ENCODE measurements around the gene CRTC3. TPM values are rescaled to one million over a fixed set of nuclear protein-coding genes. Genes with fewer than 3 reads are reported as not detected.

Gene CRTC3
- total RNA-seq, 2 experiments from 2014 or later: 90.7 to 92.4 TPM

GRCh38 chr15:90560229-90560776 is 30.6 kb downstream of the CRTC3 start:
- CTCF ChIA-PET: interaction anchor here (0.9 to 2.0 kb wide), 3 partner anchors 13 to 59 kb away, joined by 3 to 7 read pairs (median 3); no protein-coding TSS in a partner anchor
- POLR2A ChIA-PET: interaction anchor here (0.6 to 3.2 kb wide), 7 partner anchors 13 to 38 kb away, joined by 3 to 39 read pairs (median 7); partner anchors contain the start of gene CRTC3
- no peaks in the 10 kb centered on the region for H3K27me3 ChIP-seq (ENCODE audit: control insufficient read depth in 1 of 2, insufficient read depth in 2 of 2, low read length in 2 of 2)
- no peak overlapping the region for H3K4me3 ChIP-seq (ENCODE audit: low read length)
- peaks cover 61% of the 10 kb centered on the region for H3K4me1 ChIP-seq (ENCODE audit: insufficient read depth, low read length)
- H3K27ac ChIP-seq (ENCODE audit: low read depth in 1 of 2, low read length in 2 of 2): no peak overlapping the region
- DNase-seq (no peak), ATAC-seq (ENCODE audit: poor library complexity) (no peak)
- Mint-ChIP-seq H3K27ac (peak overlapping the region; percentile 93), H3K9me3 (no peaks in the 10 kb centered on the region), H3K36me3 (ENCODE audit: low read depth) (peaks cover 35% of the 10 kb centered on the region), H3K4me1 (ENCODE audit: low read depth) (peaks cover 86% of the 10 kb centered on the region), H3K4me3 (no peak overlapping the region), H3K27me3 (no peaks in the 10 kb centered on the region)
- intact Hi-C loops (cut with DNase I, micrococcal nuclease): no loop called here
- no peak for TF ChIP-seq CTCF (IDR thresholded peaks at IDR 0.05)
- H3K36me3 ChIP-seq (ENCODE audit: insufficient read depth, low read length): peaks cover 6% of the 10 kb centered on the region
- H3K9me3 ChIP-seq (ENCODE audit: control insufficient read depth in 1 of 2, insufficient read depth in 1 of 2, low read length in 2 of 2): peaks cover 0 to 4% of the 10 kb centered on the region in 2 experiments

- Mint-ChIP-seq H3K36me3 (ENCODE audit: low read depth) (peaks cover 35% of the 10 kb centered on the region), H3K27ac (peak overlapping the region; percentile 93), H3K4me3 (peak overlapping the region; percentile 68), H3K27me3 (no peaks in the 10 kb centered on the region), H3K4me1 (ENCODE audit: low read depth) (peaks cover 94% of the 10 kb centered on the region), H3K9me3 (peaks cover 3% of the 10 kb centered on the region)
- Histone ChIP-seq H3K9me3 (ENCODE audit: control insufficient read depth in 1 of 2, insufficient read depth in 1 of 2, low read length in 2 of 2) (peaks cover 0 to 4% of the 10 kb centered on the region in 2 experiments), H3K27ac (ENCODE audit: low read depth in 1 of 2, low read length in 2 of 2) (peak overlapping the region; percentile 60 to 68), H3K4me1 (ENCODE audit: insufficient read depth, low read length) (peaks cover 74% of the 10 kb centered on the region), H3K4me3 (ENCODE audit: low read length) (no peak overlapping the region), H3K36me3 (ENCODE audit: insufficient read depth, low read length) (peaks cover 6% of the 10 kb centered on the region), H3K27me3 (ENCODE audit: control insufficient read depth in 1 of 2, insufficient read depth in 2 of 2, low read length in 2 of 2) (no peaks in the 10 kb centered on the region)
- intact Hi-C loops (cut with DNase I, micrococcal nuclease): no loop called here
- DNase-seq: peak in 9 of 14 experiments; percentile 11 to 82 (median 50)
- TF ChIP-seq CTCF (IDR thresholded peaks at IDR 0.05): no peak
- ATAC-seq (ENCODE audit: poor library complexity): peak; percentile 78
- CTCF ChIA-PET: interaction anchor here (0.7 to 2.0 kb wide), 5 partner anchors 10 to 42 kb away, joined by 3 to 7 read pairs (median 4); no protein-coding TSS in a partner anchor
- POLR2A ChIA-PET: interaction anchor here (0.5 to 3.2 kb wide), 14 partner anchors 11 to 668 kb away, joined by 3 to 39 read pairs (median 5); partner anchors contain the start of genes AP3S2 and CRTC3
Observed at GRCh38 chr15:90561344-90562244, 31.9 kb downstream of the CRTC3 start.

- Mint-ChIP-seq H3K36me3 (ENCODE audit: low read depth) (peaks cover 31% of the 10 kb centered on the region), H3K4me1 (ENCODE audit: low read depth) (peaks cover 85% of the 10 kb centered on the region), H3K27me3 (no peaks in the 10 kb centered on the region), H3K9me3 (peaks cover 3% of the 10 kb centered on the region), H3K4me3 (peak overlapping the region; percentile 68), H3K27ac (peak overlapping the region; percentile 93)
- POLR2A ChIA-PET: interaction anchor here (1.1 to 3.7 kb wide), 11 partner anchors 10 to 85 kb away, joined by 3 to 39 read pairs (median 10); partner anchors contain the start of gene CRTC3
- peaks cover 74% of the 10 kb centered on the region for H3K4me1 ChIP-seq (ENCODE audit: insufficient read depth, low read length)
- peaks cover 6% of the 10 kb centered on the region for H3K36me3 ChIP-seq (ENCODE audit: insufficient read depth, low read length)
- CTCF ChIA-PET: no interaction called here
- H3K27me3 ChIP-seq (ENCODE audit: control insufficient read depth in 1 of 2, insufficient read depth in 2 of 2, low read length in 2 of 2): no peaks in the 10 kb centered on the region
- H3K4me3 ChIP-seq (ENCODE audit: low read length): no peak overlapping the region
- no peak for ATAC-seq (ENCODE audit: poor library complexity)
- intact Hi-C loops (cut with DNase I, micrococcal nuclease): no loop called here
- no peak for DNase-seq
- no peak for TF ChIP-seq CTCF (IDR thresholded peaks at IDR 0.05)
- peak overlapping the region; percentile 60 to 68 for H3K27ac ChIP-seq (ENCODE audit: low read depth in 1 of 2, low read length in 2 of 2)
- peaks cover 0 to 4% of the 10 kb centered on the region in 2 experiments for H3K9me3 ChIP-seq (ENCODE audit: control insufficient read depth in 1 of 2, insufficient read depth in 1 of 2, low read length in 2 of 2)
Observed at GRCh38 chr15:90562669-90563068, 32.9 kb downstream of the CRTC3 start.

Measured in CD4-positive, alpha-beta T cell (primary cell).